ENCODE measurements around the gene FITM2.
"Not testable (repeated sequence)": the region's sequence is repeated elsewhere in the genome, so short reads cannot be mapped to it uniquely, and the experiment has no call there.

FITM2 gene

GRCh38 chr20:44309763-44310663 lies 989 bp downstream of the FITM2 start:
- Mint-ChIP-seq H3K27me3 (no peaks in the 10 kb centered on the region), H3K36me3 (ENCODE audit: low read depth) (peaks cover 18% of the 10 kb centered on the region), H3K4me3 (peak overlapping the region; percentile 90), H3K4me1 (ENCODE audit: low read depth) (peaks cover 22% of the 10 kb centered on the region), H3K27ac (peak overlapping the region; percentile 95), H3K9me3 (no peaks in the 10 kb centered on the region)
- no peak for DNase-seq

- peaks cover 22% of the 10 kb centered on the region for H3K4me1 Mint-ChIP-seq (ENCODE audit: low read depth)
- H3K27me3 Mint-ChIP-seq, result no peaks in the 10 kb centered on the region
- peaks cover 19% of the 10 kb centered on the region for H3K36me3 Mint-ChIP-seq (ENCODE audit: low read depth)
- H3K9me3 Mint-ChIP-seq, result no peaks in the 10 kb centered on the region
- DNase-seq, result no peak
- H3K27ac Mint-ChIP-seq, result no peak overlapping the region
- H3K4me3 Mint-ChIP-seq, result no peak overlapping the region
Measured at GRCh38 chr20:44306927-44307326, 4.1 kb downstream of the FITM2 start.

- Mint-ChIP-seq H3K36me3 (ENCODE audit: low read depth) (peaks cover 13% of the 10 kb centered on the region), H3K27me3 (no peaks in the 10 kb centered on the region), H3K4me3 (no peak overlapping the region), H3K4me1 (ENCODE audit: low read depth) (peaks cover 7% of the 10 kb centered on the region), H3K9me3 (no peaks in the 10 kb centered on the region), H3K27ac (no peak overlapping the region)
- DNase-seq, result no peak
Measured at GRCh38 chr20:44304383-44304782, 6.6 kb downstream of the FITM2 start.

GRCh38 chr20:44302736-44303135 lies 8.3 kb downstream of the FITM2 start:
- H3K27me3 Mint-ChIP-seq, result no peaks in the 10 kb centered on the region
- H3K27ac Mint-ChIP-seq, result no peak overlapping the region
- peaks cover 9% of the 10 kb centered on the region for H3K4me1 Mint-ChIP-seq (ENCODE audit: low read depth)
- no peak overlapping the region for H3K4me3 Mint-ChIP-seq
- H3K36me3 Mint-ChIP-seq (ENCODE audit: low read depth), result peaks cover 13% of the 10 kb centered on the region
- DNase-seq, result no peak
- no peaks in the 10 kb centered on the region for H3K9me3 Mint-ChIP-seq

- H3K4me1 Mint-ChIP-seq (ENCODE audit: low read depth), result peaks cover 10% of the 10 kb centered on the region
- no peak overlapping the region for H3K4me3 Mint-ChIP-seq
- no peak overlapping the region for H3K27ac Mint-ChIP-seq
- H3K27me3 Mint-ChIP-seq, result no peaks in the 10 kb centered on the region
- DNase-seq, result no peak
- peaks cover 13% of the 10 kb centered on the region for H3K36me3 Mint-ChIP-seq (ENCODE audit: low read depth)
- no peaks in the 10 kb centered on the region for H3K9me3 Mint-ChIP-seq
Measured at GRCh38 chr20:44302026-44302669, 8.9 kb downstream of the FITM2 start.

GRCh38 chr20:44301285-44301684 lies 9.7 kb downstream of the FITM2 start:
- no peak overlapping the region for H3K27ac Mint-ChIP-seq
- H3K9me3 Mint-ChIP-seq, result no peaks in the 10 kb centered on the region
- H3K4me3 Mint-ChIP-seq, result no peak overlapping the region
- H3K27me3 Mint-ChIP-seq, result no peaks in the 10 kb centered on the region
- H3K36me3 Mint-ChIP-seq (ENCODE audit: low read depth), result peaks cover 6% of the 10 kb centered on the region
- no peak for DNase-seq
- peaks cover 8% of the 10 kb centered on the region for H3K4me1 Mint-ChIP-seq (ENCODE audit: low read depth)

GRCh38 chr20:44299011-44299535 lies 11.9 kb downstream of the FITM2 start:
- not testable (repeated sequence) for H3K4me1 Mint-ChIP-seq (ENCODE audit: low read depth); H3K27me3 Mint-ChIP-seq; H3K9me3 Mint-ChIP-seq; DNase-seq; H3K36me3 Mint-ChIP-seq (ENCODE audit: low read depth); H3K27ac Mint-ChIP-seq; H3K4me3 Mint-ChIP-seq

- H3K4me3 Mint-ChIP-seq, result no peak overlapping the region
- peaks cover 2% of the 10 kb centered on the region for H3K36me3 Mint-ChIP-seq (ENCODE audit: low read depth)
- peaks cover 8% of the 10 kb centered on the region for H3K4me1 Mint-ChIP-seq (ENCODE audit: low read depth)
- H3K9me3 Mint-ChIP-seq, result no peaks in the 10 kb centered on the region
- DNase-seq, result no peak
- no peaks in the 10 kb centered on the region for H3K27me3 Mint-ChIP-seq
- no peak overlapping the region for H3K27ac Mint-ChIP-seq
Measured at GRCh38 chr20:44297721-44298120, 13.3 kb downstream of the FITM2 start.

- Mint-ChIP-seq H3K27ac (no peak overlapping the region), H3K36me3 (ENCODE audit: low read depth) (peaks cover 5% of the 10 kb centered on the region), H3K4me1 (ENCODE audit: low read depth) (peaks cover 8% of the 10 kb centered on the region), H3K27me3 (no peaks in the 10 kb centered on the region), H3K4me3 (no peak overlapping the region), H3K9me3 (no peaks in the 10 kb centered on the region)
- no peak for DNase-seq
Measured at GRCh38 chr20:44296011-44296410, 15.0 kb downstream of the FITM2 start.

- Mint-ChIP-seq H3K27me3 (no peaks in the 10 kb centered on the region), H3K9me3 (no peaks in the 10 kb centered on the region), H3K4me3 (no peak overlapping the region), H3K4me1 (ENCODE audit: low read depth) (no peaks in the 10 kb centered on the region), H3K36me3 (ENCODE audit: low read depth) (peaks cover 20% of the 10 kb centered on the region), H3K27ac (no peak overlapping the region)
- no peak for DNase-seq
Measured at GRCh38 chr20:44291754-44292153, 19.2 kb downstream of the FITM2 start.

- H3K4me1 Mint-ChIP-seq (ENCODE audit: low read depth), result no peaks in the 10 kb centered on the region
- H3K9me3 Mint-ChIP-seq, result no peaks in the 10 kb centered on the region
- no peaks in the 10 kb centered on the region for H3K27me3 Mint-ChIP-seq
- H3K36me3 Mint-ChIP-seq (ENCODE audit: low read depth), result peaks cover 20% of the 10 kb centered on the region
- DNase-seq, result no peak
- H3K4me3 Mint-ChIP-seq, result no peak overlapping the region
- no peak overlapping the region for H3K27ac Mint-ChIP-seq
Measured at GRCh38 chr20:44288252-44288651, 22.8 kb downstream of the FITM2 start.

GRCh38 chr20:44287272-44288097 lies 23.5 kb downstream of the FITM2 start:
- Mint-ChIP-seq H3K4me3 (no peak overlapping the region), H3K36me3 (ENCODE audit: low read depth) (peaks cover 20% of the 10 kb centered on the region), H3K27me3 (no peaks in the 10 kb centered on the region), H3K27ac (no peak overlapping the region), H3K9me3 (no peaks in the 10 kb centered on the region), H3K4me1 (ENCODE audit: low read depth) (no peaks in the 10 kb centered on the region)
- DNase-seq, result no peak

- Mint-ChIP-seq H3K27ac (no peak overlapping the region), H3K4me1 (ENCODE audit: low read depth) (no peaks in the 10 kb centered on the region), H3K9me3 (no peaks in the 10 kb centered on the region), H3K36me3 (ENCODE audit: low read depth) (peaks cover 8% of the 10 kb centered on the region), H3K4me3 (no peak overlapping the region), H3K27me3 (no peaks in the 10 kb centered on the region)
- DNase-seq, result no peak
Measured at GRCh38 chr20:44284032-44284431, 27.0 kb downstream of the FITM2 start.

GRCh38 chr20:44282192-44282591 lies 28.8 kb downstream of the FITM2 start:
- H3K4me3 Mint-ChIP-seq, result no peak overlapping the region
- no peak overlapping the region for H3K27ac Mint-ChIP-seq
- H3K27me3 Mint-ChIP-seq, result no peaks in the 10 kb centered on the region
- H3K4me1 Mint-ChIP-seq (ENCODE audit: low read depth), result no peaks in the 10 kb centered on the region
- no peak for DNase-seq
- H3K36me3 Mint-ChIP-seq (ENCODE audit: low read depth), result no peaks in the 10 kb centered on the region
- no peaks in the 10 kb centered on the region for H3K9me3 Mint-ChIP-seq

Data from activated T-cell treated with anti-CD3 and anti-CD28 coated beads, Interleukin-2, amount 50 U/mL, for 24 hours (primary cell).